H9 (cell line): ENCODE measurements around the gene COL19A1. TPM values are rescaled to one million over a fixed set of nuclear protein-coding genes. Genes with fewer than 3 reads are reported as not detected.

ENCODE experiments used
- DNase-seq: peaks from one replicate; pipeline ENCODE4 v3.0.0-alpha.2; 2017
- H2AFZ ChIP-seq: one replicate; pipeline ENCODE4 v1.6.1; 2013; ENCODE audit warnings: mild to moderate bottlenecking, low read length, control low read depth, moderate library complexity
- H2AK5ac ChIP-seq: 2 replicates; pipeline ENCODE4 v1.6.1; 2013; ENCODE audit warnings: low read length, control low read depth, mixed read lengths; ENCODE audit not compliant: insufficient read length
- H2BK120ac ChIP-seq: one replicate; pipeline ENCODE4 v1.6.1; 2013; ENCODE audit warnings: low read depth, mild to moderate bottlenecking, low read length, control low read depth, inconsistent platforms; ENCODE audit not compliant: poor library complexity, severe bottlenecking
- H2BK12ac ChIP-seq: 2 replicates; pipeline ENCODE4 v1.6.1; 2013; ENCODE audit warnings: low read length, control low read depth, mixed read lengths, low read depth; ENCODE audit not compliant: insufficient read length
- H2BK15ac ChIP-seq: 2 replicates; pipeline ENCODE4 v1.6.1; 2013; ENCODE audit warnings: low read depth, low read length, control low read depth
- H2BK20ac ChIP-seq: one replicate; pipeline ENCODE4 v1.6.1; 2013; ENCODE audit warnings: low read depth, mild to moderate bottlenecking, low read length, control low read depth, inconsistent platforms; ENCODE audit not compliant: poor library complexity, severe bottlenecking
- H2BK5ac ChIP-seq: 2 replicates; pipeline ENCODE4 v1.6.1; 2013; ENCODE audit warnings: low read length, control low read depth, mixed read lengths; ENCODE audit not compliant: insufficient read length
- H3K14ac ChIP-seq: 2 replicates; pipeline ENCODE4 v1.6.1; 2013; ENCODE audit warnings: low read length, control low read depth; ENCODE audit not compliant: insufficient read depth
- H3K18ac ChIP-seq: 2 replicates; pipeline ENCODE4 v1.6.1; 2013; ENCODE audit warnings: low read depth, mild to moderate bottlenecking, mixed read lengths, low read length, control low read depth; ENCODE audit not compliant: insufficient read length
- H3K23ac ChIP-seq: 2 replicates; pipeline ENCODE4 v1.6.1; 2013; ENCODE audit warnings: low read length, control low read depth, mixed read lengths, low read depth; ENCODE audit not compliant: insufficient read length
- H3K23me2 ChIP-seq: 2 replicates; pipeline ENCODE4 v1.6.1; 2013; ENCODE audit warnings: low read depth, mild to moderate bottlenecking, mixed read lengths, low read length, control low read depth; ENCODE audit not compliant: insufficient read length, poor library complexity, severe bottlenecking
- H3K27ac ChIP-seq: 2 replicates; pipeline ENCODE4 v1.5.1; 2013; ENCODE audit warnings: low read length, control low read depth, mixed read lengths, low read depth; ENCODE audit not compliant: insufficient read length
- H3K27me3 ChIP-seq: 2 replicates; pipeline ENCODE4 v1.6.1; 2013; ENCODE audit warnings: low read length, control low read depth, inconsistent platforms; ENCODE audit not compliant: insufficient read depth
- H3K4ac ChIP-seq: 2 replicates; pipeline ENCODE4 v1.6.1; 2013; ENCODE audit warnings: low read depth, mild to moderate bottlenecking, control low read depth, inconsistent platforms, low read length, moderate library complexity
- H3K4me1 ChIP-seq: 2 replicates; pipeline ENCODE4 v1.6.1; 2013; ENCODE audit warnings: low read length, control low read depth, inconsistent platforms; ENCODE audit not compliant: insufficient read depth
- H3K4me2 ChIP-seq: 2 replicates; pipeline ENCODE4 v1.6.1; 2013; ENCODE audit warnings: low read length, control low read depth, mixed read lengths; ENCODE audit not compliant: insufficient read length, insufficient read depth
- H3K56ac ChIP-seq: 2 replicates; pipeline ENCODE4 v1.6.1; 2013; ENCODE audit warnings: low read depth, mild to moderate bottlenecking, mixed read lengths, low read length, control low read depth; ENCODE audit not compliant: insufficient read length
- H3K79me1 ChIP-seq: 2 replicates; pipeline ENCODE4 v1.6.1; 2013; ENCODE audit warnings: low read depth, mild to moderate bottlenecking, moderate library complexity, low read length, control low read depth, inconsistent platforms; ENCODE audit not compliant: insufficient read depth, poor library complexity, severe bottlenecking
- H3K79me2 ChIP-seq: 2 replicates; pipeline ENCODE4 v1.6.1; 2013; ENCODE audit warnings: low read length, control low read depth, inconsistent platforms; ENCODE audit not compliant: insufficient read depth
- H3K9ac ChIP-seq: 2 replicates; pipeline ENCODE4 v1.6.1; 2013; ENCODE audit warnings: low read length, control low read depth, mixed read lengths; ENCODE audit not compliant: insufficient read length; ENCODE audit errors: extremely low read depth
- H3K9me3 ChIP-seq: one replicate; pipeline ENCODE4 v1.6.1; 2013; ENCODE audit warnings: low read depth, low read length, inconsistent platforms; ENCODE audit not compliant: control insufficient read depth
- H3T11ph ChIP-seq: one replicate; pipeline ENCODE4 v1.6.1; 2013; ENCODE audit warnings: mild to moderate bottlenecking, low read length, control low read depth, inconsistent platforms
- H4K20me1 ChIP-seq: one replicate; pipeline ENCODE4 v1.6.1; 2013; ENCODE audit not compliant: control insufficient read depth, insufficient read length, insufficient read depth
- H4K5ac ChIP-seq: 2 replicates; pipeline ENCODE4 v1.6.1; 2013; ENCODE audit warnings: low read depth, mild to moderate bottlenecking, mixed read lengths, low read length, control low read depth; ENCODE audit not compliant: insufficient read length
- H4K8ac ChIP-seq: replicated peaks from 2 replicates; pipeline ENCODE4 v1.6.1; 2013; ENCODE audit warnings: low read length, control low read depth, mixed read lengths, low read depth; ENCODE audit not compliant: insufficient read length
- H4K91ac ChIP-seq: 2 replicates; pipeline ENCODE4 v1.6.1; 2013; ENCODE audit warnings: low read depth, mild to moderate bottlenecking, moderate library complexity, mixed read lengths, low read length, control low read depth; ENCODE audit not compliant: insufficient read length
- H3K27ac Mint-ChIP-seq, 3 experiments: 2 replicates in 2 of 3; 3 replicates in 1 of 3; pipeline ENCODE4 v1.8.0; 2020 to 2021; ENCODE audit warnings: mixed read lengths in 3 of 3, mild to moderate bottlenecking in 1 of 3, moderate library complexity in 1 of 3
- H3K27me3 Mint-ChIP-seq: 2 replicates; pipeline ENCODE4 v1.8.0; 2021; ENCODE audit warnings: low read depth, mild to moderate bottlenecking, moderate library complexity, mixed read lengths
- H3K36me3 Mint-ChIP-seq, 3 experiments: 2 replicates in 2 of 3; 3 replicates in 1 of 3; pipeline ENCODE4 v1.8.0; 2020 to 2021; ENCODE audit warnings: low read depth in 3 of 3, mixed read lengths in 3 of 3; ENCODE audit not compliant: insufficient read depth in 1 of 3
- H3K4me1 Mint-ChIP-seq, 2 experiments: 2 replicates each; pipeline ENCODE4 v1.8.0; 2020; ENCODE audit warnings: mixed read lengths in 2 of 2
- H3K4me3 Mint-ChIP-seq, 2 experiments: 2 replicates in 1 of 2; 3 replicates in 1 of 2; pipeline ENCODE4 v1.8.0; 2020 to 2021; ENCODE audit warnings: mild to moderate bottlenecking in 2 of 2, mixed read lengths in 2 of 2, moderate library complexity in 1 of 2
- H3K9me3 Mint-ChIP-seq, 2 experiments: 2 replicates in 1 of 2; 3 replicates in 1 of 2; pipeline ENCODE4 v1.8.0; 2020; ENCODE audit warnings: mild to moderate bottlenecking in 2 of 2, mixed read lengths in 2 of 2, moderate library complexity in 1 of 2
- CTCF ChIP-seq: fragments of 200-600 bp; sonication (generic); conservative IDR thresholded peaks from 3 replicates; pipeline ENCODE4 v1.8.0; 2021; ENCODE audit warnings: antibody characterized with exemption, mild to moderate bottlenecking
- WGBS: extraction: QIAGEN DNeasy Blood & Tissue Kit; methylation state at CpG from one replicate; pipeline ENCODE4 v1.1.7; 2013; ENCODE audit warnings: missing lambda C conversion rate, low lambda C conversion rate, mixed read lengths; ENCODE audit not compliant: insufficient read length; ENCODE audit errors: extremely low coverage; 5-methylcytosine and 5-hydroxymethylcytosine counted together
- total RNA-seq: library from RNA; stranded (reverse); gene quantifications from 2 replicates; pipeline ENCODE4 v1.2.1, GENCODE V29; 2021

COL19A1 gene
- total RNA-seq, 1 experiment from 2014 or later, result not detected

- Histone ChIP-seq H3K18ac (no peak overlapping the region), H3K4ac (no peak overlapping the region), H3T11ph (no peak overlapping the region), H3K4me2 (no peak overlapping the region), H3K27ac (no peak overlapping the region), H3K9ac (no peak overlapping the region), H3K27me3 (peaks cover 12% of the 10 kb centered on the region; the same call in 1 of the 2 replicates), H2BK120ac (no peak overlapping the region), H4K5ac (no peak overlapping the region), H3K9me3 (no peaks in the 10 kb centered on the region), H4K8ac (no peak overlapping the region), H4K91ac (no peak overlapping the region), H3K79me2 (no peaks in the 10 kb centered on the region), H3K14ac (no peak overlapping the region), H3K79me1 (no peaks in the 10 kb centered on the region), H2BK12ac (no peak overlapping the region), H3K23me2 (peaks cover 13% of the 10 kb centered on the region), H2BK20ac (no peak overlapping the region), H2AFZ (no peak overlapping the region), H2AK5ac (no peak overlapping the region), H3K4me1 (no peaks in the 10 kb centered on the region), H3K23ac (no peak overlapping the region), H3K56ac (no peak overlapping the region), H2BK15ac (no peak overlapping the region), H2BK5ac (no peak overlapping the region), H4K20me1 (no peaks in the 10 kb centered on the region)
- TF ChIP-seq CTCF, result no peak
- Mint-ChIP-seq H3K4me1 (peaks cover 17% of the 10 kb centered on the region in 2 experiments), H3K4me3 (no peak overlapping the region), H3K36me3 (no peaks in the 10 kb centered on the region), H3K27me3 (peaks cover 43% of the 10 kb centered on the region), H3K9me3 (no peaks in the 10 kb centered on the region), H3K27ac (no peak overlapping the region)
- WGBS, result no CpG with 5 or more reads among the region's 2 CpGs
- DNase-seq, result no peak
Observed at GRCh38 chr6:69871107-69871506, 4.8 kb downstream of the COL19A1 start.
